NCI-H2171 (cell line): ENCODE data around the gene NOMO2.
"Not testable (repeated sequence)": the region's sequence is repeated elsewhere in the genome, so short reads cannot be mapped to it uniquely, and the experiment has no call there.

Experiments used
- DNase-seq: peaks from one replicate; lab custom pipeline; 2025; lab: John Stamatoyannopoulos, UW

NOMO2 gene

GRCh38 chr16:18561727-18562314, at the start of gene NOMO2:
Gene NOMO2, minus strand, starts transcription at chr16:18562097. Its CDS starts 57 bp downstream, at chr16:18562040.
- not testable (repeated sequence) for DNase-seq

- DNase-seq: not testable (repeated sequence)
Measured at GRCh38 chr16:18610147-18610803, 48.4 kb upstream of the NOMO2 start.

GRCh38 chr16:18608271-18608670, 46.4 kb upstream of the NOMO2 start:
- not testable (repeated sequence) for DNase-seq

GRCh38 chr16:18603572-18604246, 41.8 kb upstream of the NOMO2 start:
- DNase-seq: not testable (repeated sequence)

GRCh38 chr16:18598582-18598981, 36.7 kb upstream of the NOMO2 start:
- not testable (repeated sequence) for DNase-seq

GRCh38 chr16:18597734-18598133, 35.8 kb upstream of the NOMO2 start:
- DNase-seq: not testable (repeated sequence)

GRCh38 chr16:18597319-18597718, 35.4 kb upstream of the NOMO2 start:
- DNase-seq: not testable (repeated sequence)

- DNase-seq: not testable (repeated sequence)
Measured at GRCh38 chr16:18595796-18596195, 33.9 kb upstream of the NOMO2 start.

- DNase-seq: not testable (repeated sequence)
Measured at GRCh38 chr16:18594880-18595279, 33.0 kb upstream of the NOMO2 start.

GRCh38 chr16:18593904-18594303, 32.0 kb upstream of the NOMO2 start:
- not testable (repeated sequence) for DNase-seq

GRCh38 chr16:18592982-18593381, 31.1 kb upstream of the NOMO2 start:
- not testable (repeated sequence) for DNase-seq

- not testable (repeated sequence) for DNase-seq
Measured at GRCh38 chr16:18591908-18592307, 30.0 kb upstream of the NOMO2 start.

GRCh38 chr16:18591441-18591840, 29.5 kb upstream of the NOMO2 start:
- not testable (repeated sequence) for DNase-seq

GRCh38 chr16:18589806-18590205, 27.9 kb upstream of the NOMO2 start:
- not testable (repeated sequence) for DNase-seq

GRCh38 chr16:18586560-18587540, 25.0 kb upstream of the NOMO2 start:
- not testable (repeated sequence) for DNase-seq

- DNase-seq: not testable (repeated sequence)
Measured at GRCh38 chr16:18585789-18586188, 23.9 kb upstream of the NOMO2 start.

- no peak for DNase-seq
Measured at GRCh38 chr16:18582902-18583301, 21.0 kb upstream of the NOMO2 start.

- DNase-seq: not testable (repeated sequence)
Measured at GRCh38 chr16:18580396-18580795, 18.5 kb upstream of the NOMO2 start.

GRCh38 chr16:18579261-18579660, 17.4 kb upstream of the NOMO2 start:
- DNase-seq: not testable (repeated sequence)

- not testable (repeated sequence) for DNase-seq
Measured at GRCh38 chr16:18577942-18578341, 16.0 kb upstream of the NOMO2 start.

GRCh38 chr16:18575945-18576344, 14.0 kb upstream of the NOMO2 start:
- not testable (repeated sequence) for DNase-seq
